ENCODE measurements around the gene CAMK2G.
A peak's percentile ranks its signal among the peaks of the same experiment; 100 is the strongest.

The CAMK2G gene

DNA sequence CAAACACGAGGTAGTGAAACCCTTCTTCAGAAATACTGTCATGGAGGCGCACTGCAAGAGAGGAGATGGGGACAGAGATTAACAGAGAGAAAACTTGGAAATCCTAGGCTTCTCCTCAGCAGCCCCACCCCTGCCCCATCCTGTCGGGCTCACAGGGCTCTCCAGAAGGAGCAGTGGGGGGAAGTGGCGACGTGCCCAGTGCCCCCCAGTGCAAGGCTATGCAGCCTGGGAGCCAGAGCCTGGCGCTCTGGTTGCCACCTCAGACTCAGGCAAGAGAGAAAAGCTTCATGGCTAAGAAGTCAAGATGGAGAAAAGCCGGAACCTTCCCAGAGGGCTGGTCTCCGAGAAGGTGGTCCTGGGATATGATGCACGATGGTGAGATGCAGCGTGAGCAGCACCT, 21.2 kb downstream of the CAMK2G start:
- no peak for FAIRE-seq
- DNase-seq (ENCODE audit: insufficient read length, low spot score): no peak
- TF ChIP-seq, protein P1, sequence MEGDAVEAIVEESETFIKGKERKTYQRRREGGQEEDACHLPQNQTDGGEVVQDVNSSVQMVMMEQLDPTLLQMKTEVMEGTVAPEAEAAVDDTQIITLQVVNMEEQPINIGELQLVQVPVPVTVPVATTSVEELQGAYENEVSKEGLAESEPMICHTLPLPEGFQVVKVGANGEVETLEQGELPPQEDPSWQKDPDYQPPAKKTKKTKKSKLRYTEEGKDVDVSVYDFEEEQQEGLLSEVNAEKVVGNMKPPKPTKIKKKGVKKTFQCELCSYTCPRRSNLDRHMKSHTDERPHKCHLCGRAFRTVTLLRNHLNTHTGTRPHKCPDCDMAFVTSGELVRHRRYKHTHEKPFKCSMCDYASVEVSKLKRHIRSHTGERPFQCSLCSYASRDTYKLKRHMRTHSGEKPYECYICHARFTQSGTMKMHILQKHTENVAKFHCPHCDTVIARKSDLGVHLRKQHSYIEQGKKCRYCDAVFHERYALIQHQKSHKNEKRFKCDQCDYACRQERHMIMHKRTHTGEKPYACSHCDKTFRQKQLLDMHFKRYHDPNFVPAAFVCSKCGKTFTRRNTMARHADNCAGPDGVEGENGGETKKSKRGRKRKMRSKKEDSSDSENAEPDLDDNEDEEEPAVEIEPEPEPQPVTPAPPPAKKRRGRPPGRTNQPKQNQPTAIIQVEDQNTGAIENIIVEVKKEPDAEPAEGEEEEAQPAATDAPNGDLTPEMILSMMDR (IDR thresholded peaks at IDR 0.05; ENCODE audit: insufficient read depth, missing control alignments): no peak

DNA sequence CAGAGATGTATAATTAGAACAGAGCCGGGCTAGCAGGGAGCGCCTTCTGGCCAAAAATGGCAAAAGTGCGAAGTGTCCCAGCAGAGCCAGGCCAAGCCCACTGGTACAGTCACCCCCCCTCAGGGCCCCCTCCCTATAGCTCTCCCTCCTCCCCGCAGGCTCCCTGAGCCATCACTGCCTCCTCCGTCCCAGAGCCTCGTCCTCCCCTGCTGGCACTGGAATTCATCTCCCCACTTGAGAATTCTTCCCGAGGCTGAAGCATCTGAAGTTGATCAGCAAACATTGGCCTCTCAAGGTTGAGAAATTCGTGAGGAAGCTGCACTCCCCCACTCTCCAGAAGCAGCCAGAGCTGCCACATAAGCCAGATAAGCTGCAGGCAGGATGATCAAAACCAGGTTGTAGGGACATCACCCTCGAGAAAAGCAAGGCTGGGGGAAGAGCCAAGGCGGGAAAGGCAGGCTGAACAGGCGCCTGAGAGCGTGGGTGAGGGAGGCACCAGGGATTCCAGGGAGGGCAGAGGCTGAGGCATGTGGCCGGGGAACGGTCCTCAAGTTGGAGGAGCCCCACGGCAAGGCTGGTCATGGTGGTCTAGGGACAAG, 23.4 kb downstream of the CAMK2G start:
- FAIRE-seq: no peak
- TF ChIP-seq, protein P1 (IDR thresholded peaks at IDR 0.05; ENCODE audit: insufficient read depth, missing control alignments): no peak
- DNase-seq (ENCODE audit: insufficient read length, low spot score): no peak

DNA sequence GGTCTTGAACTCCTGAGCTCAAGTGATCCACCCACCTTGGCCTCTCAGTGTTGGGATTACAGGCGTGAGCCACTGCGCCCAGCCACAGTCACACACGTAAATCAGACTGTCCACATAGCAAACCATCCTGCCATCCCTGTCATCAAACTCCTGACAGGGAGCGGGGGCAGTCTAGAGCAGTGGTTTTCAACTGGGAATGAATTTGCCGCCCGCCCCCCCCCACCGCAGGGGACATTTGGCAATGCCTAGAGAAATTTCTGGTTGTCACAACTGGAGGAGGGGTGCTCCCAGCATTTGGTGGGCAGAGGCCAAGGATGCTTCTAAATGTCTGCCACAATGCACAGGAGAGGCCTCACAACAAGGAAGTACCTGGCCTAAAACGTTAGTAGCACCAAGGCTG, 24.1 kb downstream of the CAMK2G start:
- TF ChIP-seq, protein P1 (IDR thresholded peaks at IDR 0.05; ENCODE audit: insufficient read depth, missing control alignments): no peak
- no peak for FAIRE-seq
- DNase-seq (ENCODE audit: insufficient read length, low spot score): no peak

DNA sequence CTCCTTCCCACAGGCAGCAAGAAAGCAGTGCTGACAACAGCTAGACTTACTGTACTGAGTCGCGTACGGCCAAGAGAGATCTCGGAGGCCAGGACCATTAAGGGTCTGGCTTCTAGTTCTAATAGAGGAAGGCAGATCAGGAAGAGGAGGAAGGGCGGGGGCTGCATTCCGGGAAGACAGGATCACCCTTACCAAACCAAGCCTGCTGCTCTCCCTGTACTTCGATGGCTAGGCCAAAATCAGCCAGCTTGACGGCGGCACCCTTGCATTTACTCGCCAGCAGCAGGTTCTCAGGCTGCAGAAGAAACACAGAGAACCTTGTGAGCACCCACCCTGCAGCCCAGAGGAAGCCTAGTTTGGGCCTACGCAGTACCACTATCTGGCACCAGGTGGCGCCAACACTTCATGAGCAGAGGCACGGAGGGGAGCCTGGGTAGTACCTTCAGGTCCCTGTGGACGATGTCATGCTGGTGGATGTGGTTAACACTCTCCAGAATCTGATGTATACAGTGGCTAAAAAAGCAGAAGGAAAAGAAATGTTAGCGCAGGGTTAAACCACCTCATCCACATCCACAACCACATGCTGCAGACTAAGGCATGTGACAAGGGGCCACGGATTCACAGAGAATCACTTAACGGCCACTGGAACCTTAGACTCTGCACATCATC, 25.4 kb downstream of the CAMK2G start:
- FAIRE-seq (no peak), DNase-seq (ENCODE audit: insufficient read length, low spot score) (peak; percentile 87)
- TF ChIP-seq, protein P1 (IDR thresholded peaks at IDR 0.05; ENCODE audit: insufficient read depth, missing control alignments): peak; percentile 98

DNA sequence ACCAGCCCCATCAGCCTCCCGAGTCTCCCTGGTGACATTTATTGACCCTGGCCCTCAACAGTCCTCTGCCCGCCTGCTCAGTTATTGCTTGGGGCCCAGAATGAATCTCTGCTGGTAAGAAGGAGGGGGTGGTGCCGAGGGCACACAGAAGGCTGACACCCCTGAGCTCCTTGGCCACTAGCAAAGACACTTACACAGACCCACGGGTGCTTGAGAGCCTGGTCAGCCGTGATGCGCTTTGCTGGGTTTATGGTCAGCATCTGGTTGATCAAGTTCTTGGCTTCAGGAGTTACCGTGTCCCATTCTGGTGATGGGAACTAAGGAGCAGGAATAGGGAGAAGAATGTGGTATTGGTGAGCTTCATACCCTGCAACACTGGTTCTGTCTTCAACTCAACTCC, 27.3 kb downstream of the CAMK2G start:
- TF ChIP-seq, protein P1 (IDR thresholded peaks at IDR 0.05; ENCODE audit: insufficient read depth, missing control alignments): no peak
- FAIRE-seq: no peak

DNA sequence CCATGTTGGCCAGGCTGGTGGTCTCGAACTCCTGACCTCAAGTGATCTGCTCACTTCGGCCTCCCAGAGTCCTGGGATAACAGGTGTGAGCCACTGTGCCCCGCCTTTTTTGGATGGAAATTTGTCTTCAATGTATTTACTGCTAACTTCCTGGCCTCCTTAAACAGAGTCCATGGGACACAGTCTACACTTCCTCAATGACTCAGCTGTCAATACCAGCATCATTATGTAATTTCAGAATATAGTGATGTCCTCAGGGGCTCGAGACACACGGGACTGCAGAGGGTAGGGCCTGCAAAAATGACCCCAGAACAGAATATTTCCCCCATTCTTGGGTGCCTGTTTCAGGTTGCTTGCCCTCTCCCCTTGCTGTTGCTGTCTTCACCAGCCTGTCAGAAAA, 31.1 kb downstream of the CAMK2G start:
- TF ChIP-seq, protein P1 (IDR thresholded peaks at IDR 0.05; ENCODE audit: insufficient read depth, missing control alignments): no peak
- DNase-seq (ENCODE audit: insufficient read length, low spot score): no peak
- FAIRE-seq: no peak

More for the DNA sequence above, 27.3 kb downstream of the CAMK2G start:
- DNase-seq (ENCODE audit: insufficient read length, low spot score): no peak

DNA sequence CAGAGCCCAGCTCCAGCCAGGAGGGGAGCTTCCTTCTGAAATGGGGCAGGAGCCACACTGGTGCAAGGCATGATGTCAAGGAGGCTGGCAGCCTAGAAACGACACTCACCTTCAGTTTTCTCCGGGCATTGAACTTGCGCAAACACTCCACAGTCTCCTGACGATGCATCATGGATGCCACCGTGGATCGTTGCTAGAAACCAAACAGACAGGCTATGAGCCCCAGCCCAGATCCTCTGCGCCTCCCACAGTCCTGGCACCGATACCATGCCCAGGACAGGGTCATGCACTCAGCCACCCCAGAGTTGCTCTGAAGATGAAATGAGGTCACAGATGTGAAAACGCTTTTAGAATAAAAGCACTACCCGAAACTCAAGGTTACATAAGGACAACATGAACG, 32.0 kb downstream of the CAMK2G start:
- FAIRE-seq (no peak), DNase-seq (ENCODE audit: insufficient read length, low spot score) (no peak)
- TF ChIP-seq, protein P1 (IDR thresholded peaks at IDR 0.05; ENCODE audit: insufficient read depth, missing control alignments): no peak
